Measurements from ENCODE around the gene STC2.

- no peak for TF ChIP-seq CTCF (conservative IDR thresholded peaks at IDR 0.05; ENCODE audit: low read length)
- TF ChIP-seq EZH2phosphoT487 (IDR thresholded peaks at IDR 0.05; ENCODE audit: borderline replicate concordance, low read depth, low read length), result no peak
These were observed 41.1 kb downstream of the STC2 start for GRCh38 chr5:173287086-173287485.
